ENCODE data around the gene PLS3.

- no peak for TF ChIP-seq CREB1 (CRISPR knock-in tag; IDR thresholded peaks at IDR 0.05)
- no peak for TF ChIP-seq ATF6 (CRISPR knock-in tag; IDR thresholded peaks at IDR 0.05)
- no peak for TF ChIP-seq NR3C1 (CRISPR knock-in tag; conservative IDR thresholded peaks at IDR 0.05; ENCODE audit: low read depth)
- no peak for TF ChIP-seq CTCF (IDR thresholded peaks at IDR 0.05)
- no peak for TF ChIP-seq USF2 (CRISPR knock-in tag; IDR thresholded peaks at IDR 0.05)
- no peak for TF ChIP-seq CBFB (CRISPR knock-in tag; IDR thresholded peaks at IDR 0.05; ENCODE audit: low read depth)
- TF ChIP-seq ELF4 (CRISPR knock-in tag; IDR thresholded peaks at IDR 0.05; ENCODE audit: low read depth), result no peak
- no peak for TF ChIP-seq FOXP1 (CRISPR knock-in tag; IDR thresholded peaks at IDR 0.05; ENCODE audit: borderline replicate concordance)
These were observed 3.3 kb downstream of the PLS3 start for GRCh38 chrX:115564243-115564642.

Measured in WTC11 (cell line).